Activated naive CD4-positive, alpha-beta T cell treated with anti-CD3 and anti-CD28 coated beads for 36 hours (primary cell): ENCODE results near the gene SMPD3. TPM values are rescaled to one million over a fixed set of nuclear protein-coding genes. Genes with fewer than 3 reads are reported as not detected.
A peak's percentile ranks its signal among the peaks of the same experiment; 100 is the strongest.

Experiments used
- CTCF ChIA-PET: fragments of 350-600 bp; sonication (Branson Sonifier 250); formaldehyde crosslinking; loops from one replicate; lab custom pipeline; 2021; ENCODE audit warnings: antibody characterized with exemption; lab: Charles Lee
- DNase-seq: peaks from one replicate; pipeline ENCODE4 v3.0.0-alpha.2; 2020
- H3K27ac Mint-ChIP-seq: one replicate; pipeline ENCODE4 v1.8.0; 2021; ENCODE audit warnings: mild to moderate bottlenecking, mixed read lengths
- H3K27me3 Mint-ChIP-seq: one replicate; pipeline ENCODE4 v1.8.0; 2021; ENCODE audit warnings: low read depth, mixed read lengths
- H3K36me3 Mint-ChIP-seq: one replicate; pipeline ENCODE4 v1.8.0; 2021; ENCODE audit warnings: low read depth, mixed read lengths
- H3K4me1 Mint-ChIP-seq: one replicate; pipeline ENCODE4 v1.8.0; 2021; ENCODE audit warnings: low read depth, mixed read lengths
- H3K4me3 Mint-ChIP-seq: one replicate; pipeline ENCODE4 v1.8.0; 2021; ENCODE audit warnings: mild to moderate bottlenecking, moderate library complexity, mixed read lengths
- H3K9me3 Mint-ChIP-seq: one replicate; pipeline ENCODE4 v1.8.0; 2021; ENCODE audit warnings: mixed read lengths
- intact Hi-C: fragments of 100-400 bp; cut with micrococcal nuclease; formaldehyde crosslinking; loops from one replicate; pipeline ENCODE4 v1.15.1; 2023
- total RNA-seq, 2 experiments: library from RNA; stranded (reverse); gene quantifications; one replicate each; pipeline ENCODE4 v1.2.3, GENCODE V29; 2021

The SMPD3 gene
- total RNA-seq, 2 experiments from 2014 or later: 0.40 to 0.67 TPM

- intact Hi-C loops: no loop called here
- CTCF ChIA-PET: no interaction called here
- no peak for DNase-seq
- H3K27me3 Mint-ChIP-seq: no peaks in the 10 kb centered on the region
- no peaks in the 10 kb centered on the region for H3K9me3 Mint-ChIP-seq
- H3K36me3 Mint-ChIP-seq: no peaks in the 10 kb centered on the region
- no peak overlapping the region for H3K27ac Mint-ChIP-seq
- peaks cover 20% of the 10 kb centered on the region for H3K4me1 Mint-ChIP-seq
- no peak overlapping the region for H3K4me3 Mint-ChIP-seq
Measured at GRCh38 chr16:68429076-68429854, 19.0 kb downstream of the SMPD3 start.

GRCh38 chr16:68427649-68428303, 20.5 kb downstream of the SMPD3 start:
- intact Hi-C loops: no loop called here
- H3K4me3 Mint-ChIP-seq: no peak overlapping the region
- peaks cover 26% of the 10 kb centered on the region for H3K4me1 Mint-ChIP-seq
- H3K27me3 Mint-ChIP-seq: no peaks in the 10 kb centered on the region
- H3K36me3 Mint-ChIP-seq: no peaks in the 10 kb centered on the region
- H3K9me3 Mint-ChIP-seq: no peaks in the 10 kb centered on the region
- CTCF ChIA-PET: interaction anchor here (0.8 kb wide), 1 partner anchor 12 kb away, joined by 3 read pairs; no protein-coding TSS in a partner anchor
- DNase-seq: no peak
- no peak overlapping the region for H3K27ac Mint-ChIP-seq

GRCh38 chr16:68426347-68426652, 22.0 kb downstream of the SMPD3 start:
- DNase-seq: no peak
- no peaks in the 10 kb centered on the region for H3K36me3 Mint-ChIP-seq
- no peaks in the 10 kb centered on the region for H3K9me3 Mint-ChIP-seq
- no peak overlapping the region for H3K27ac Mint-ChIP-seq
- no peaks in the 10 kb centered on the region for H3K27me3 Mint-ChIP-seq
- H3K4me3 Mint-ChIP-seq: no peak overlapping the region
- CTCF ChIA-PET: interaction anchor here (0.9 to 1.6 kb wide), 5 partner anchors 9 to 84 kb away, joined by 3 to 6 read pairs (median 4); no protein-coding TSS in a partner anchor
- peaks cover 35% of the 10 kb centered on the region for H3K4me1 Mint-ChIP-seq
- intact Hi-C loops: no loop called here

- CTCF ChIA-PET: interaction anchor here (0.9 to 1.6 kb wide), 5 partner anchors 8 to 84 kb away, joined by 3 to 6 read pairs (median 4); no protein-coding TSS in a partner anchor
- no peak overlapping the region for H3K27ac Mint-ChIP-seq
- peaks cover 37% of the 10 kb centered on the region for H3K4me1 Mint-ChIP-seq
- H3K27me3 Mint-ChIP-seq: no peaks in the 10 kb centered on the region
- no peaks in the 10 kb centered on the region for H3K36me3 Mint-ChIP-seq
- DNase-seq: no peak
- intact Hi-C loops: no loop called here
- H3K9me3 Mint-ChIP-seq: no peaks in the 10 kb centered on the region
- no peak overlapping the region for H3K4me3 Mint-ChIP-seq
Measured at GRCh38 chr16:68425498-68426346, 22.6 kb downstream of the SMPD3 start.

GRCh38 chr16:68423771-68424170, 24.5 kb downstream of the SMPD3 start:
- no peak for DNase-seq
- Mint-ChIP-seq H3K27ac (no peak overlapping the region), H3K9me3 (no peaks in the 10 kb centered on the region), H3K4me3 (no peak overlapping the region), H3K4me1 (peaks cover 46% of the 10 kb centered on the region), H3K27me3 (no peaks in the 10 kb centered on the region), H3K36me3 (no peaks in the 10 kb centered on the region)
- CTCF ChIA-PET: interaction anchor here (1.0 kb wide), 1 partner anchor 87 kb away, joined by 3 read pairs; no protein-coding TSS in a partner anchor
- intact Hi-C loops: no loop called here

GRCh38 chr16:68422396-68422960, 25.8 kb downstream of the SMPD3 start:
- CTCF ChIA-PET: interaction anchor here (0.9 to 1.6 kb wide), 5 partner anchors 26 to 161 kb away, joined by 3 to 4 read pairs (median 3); no protein-coding TSS in a partner anchor
- no peak for DNase-seq
- H3K27ac Mint-ChIP-seq: no peak overlapping the region
- peaks cover 59% of the 10 kb centered on the region for H3K4me1 Mint-ChIP-seq
- no peaks in the 10 kb centered on the region for H3K9me3 Mint-ChIP-seq
- intact Hi-C loops: no loop called here
- no peaks in the 10 kb centered on the region for H3K27me3 Mint-ChIP-seq
- no peak overlapping the region for H3K4me3 Mint-ChIP-seq
- H3K36me3 Mint-ChIP-seq: no peaks in the 10 kb centered on the region

- intact Hi-C loops: no loop called here
- no peak overlapping the region for H3K27ac Mint-ChIP-seq
- CTCF ChIA-PET: interaction anchor here (1.0 to 5.2 kb wide), 4 partner anchors 24 to 108 kb away, joined by 3 to 28 read pairs (median 7); no protein-coding TSS in a partner anchor
- H3K9me3 Mint-ChIP-seq: no peaks in the 10 kb centered on the region
- no peak for DNase-seq
- H3K27me3 Mint-ChIP-seq: no peaks in the 10 kb centered on the region
- no peaks in the 10 kb centered on the region for H3K36me3 Mint-ChIP-seq
- peaks cover 67% of the 10 kb centered on the region for H3K4me1 Mint-ChIP-seq
- no peak overlapping the region for H3K4me3 Mint-ChIP-seq
Measured at GRCh38 chr16:68421076-68421475, 27.2 kb downstream of the SMPD3 start.

- Mint-ChIP-seq H3K9me3 (no peaks in the 10 kb centered on the region), H3K27ac (no peak overlapping the region), H3K27me3 (no peaks in the 10 kb centered on the region), H3K4me1 (peaks cover 64% of the 10 kb centered on the region), H3K36me3 (no peaks in the 10 kb centered on the region), H3K4me3 (no peak overlapping the region)
- CTCF ChIA-PET: interaction anchor here (1.0 to 5.2 kb wide), 3 partner anchors 24 to 108 kb away, joined by 3 to 28 read pairs (median 11); no protein-coding TSS in a partner anchor
- DNase-seq: no peak
- intact Hi-C loops: no loop called here
Measured at GRCh38 chr16:68420366-68420942, 27.9 kb downstream of the SMPD3 start.

GRCh38 chr16:68417711-68418301, 30.5 kb downstream of the SMPD3 start:
- peak; percentile 89 for DNase-seq
- H3K27me3 Mint-ChIP-seq: no peaks in the 10 kb centered on the region
- CTCF ChIA-PET: interaction anchor here (0.7 to 5.2 kb wide), 12 partner anchors 9 to 156 kb away, joined by 3 to 28 read pairs (median 4); no protein-coding TSS in a partner anchor
- H3K4me1 Mint-ChIP-seq: peaks cover 52% of the 10 kb centered on the region
- H3K4me3 Mint-ChIP-seq: peak overlapping the region; percentile 66
- no peaks in the 10 kb centered on the region for H3K9me3 Mint-ChIP-seq
- intact Hi-C loops: loop anchor here (1.0 to 5.0 kb wide), 5 partner anchors 21 to 339 kb away; partner anchors contain the start of genes NFATC3 and SMPD3
- H3K36me3 Mint-ChIP-seq: no peaks in the 10 kb centered on the region
- peak overlapping the region; percentile 92 for H3K27ac Mint-ChIP-seq

- Mint-ChIP-seq H3K4me3 (no peak overlapping the region), H3K4me1 (peaks cover 42% of the 10 kb centered on the region), H3K36me3 (no peaks in the 10 kb centered on the region), H3K27me3 (no peaks in the 10 kb centered on the region), H3K9me3 (no peaks in the 10 kb centered on the region), H3K27ac (no peak overlapping the region)
- DNase-seq: no peak
- CTCF ChIA-PET: interaction anchor here (0.6 to 5.2 kb wide), 13 partner anchors 10 to 279 kb away, joined by 3 to 28 read pairs (median 4); no protein-coding TSS in a partner anchor
- intact Hi-C loops: loop anchor here (5.0 kb wide), 3 partner anchors 49 to 341 kb away; partner anchors contain the start of gene NFATC3
Measured at GRCh38 chr16:68416057-68417046, 32.0 kb downstream of the SMPD3 start.
